ENCODE measurements around the gene B3GALT6.

GRCh38 chr1:1223891-1224290 is 8.1 kb upstream of the B3GALT6 start:
- TF ChIP-seq SPI1 (IDR thresholded peaks at IDR 0.05; ENCODE audit: borderline replicate concordance, low read depth) (no peak), CTCF (IDR thresholded peaks at IDR 0.05; ENCODE audit: insufficient read depth, low read length) (no peak), REST (IDR thresholded peaks at IDR 0.05; ENCODE audit: insufficient replicate concordance, low read depth) (no peak), POLR2AphosphoS5 (IDR thresholded peaks at IDR 0.05; ENCODE audit: low read depth) (no peak), GABPA (IDR thresholded peaks at IDR 0.05; ENCODE audit: low read depth) (no peak)

Data from HL-60 (cell line).